ENCODE data around the gene GRHL1.

- TF ChIP-seq CTCF (IDR thresholded peaks at IDR 0.05) (no peak), POLR2A (IDR thresholded peaks at IDR 0.05) (no peak)
Measured at GRCh38 chr2:10001586-10001985, 50.1 kb downstream of the GRHL1 start.
